Measurements from ENCODE around the gene GRIN1.

- no peak for TF ChIP-seq CTCF (conservative IDR thresholded peaks at IDR 0.05; ENCODE audit: low read depth, low read length)
- no peak for TF ChIP-seq EZH2 (IDR thresholded peaks at IDR 0.05; ENCODE audit: borderline replicate concordance, low read depth, low read length, poor library complexity, severe bottlenecking)
These were observed 50.6 kb downstream of the GRIN1 start for GRCh38 chr9:137189297-137190295.

Measured in A673 (cell line).